Posterior cingulate gyrus (tissue), 11 donors: ENCODE measurements around the gene TECR.
"Not testable (repeated sequence)": the region's sequence is repeated elsewhere in the genome, so short reads cannot be mapped to it uniquely, and the experiment has no call there.

Experiments used
- DNase-seq, 10 donors: peaks; one replicate each; pipeline versions ENCODE4 v3.0.0 to v3.0.0-alpha.2; 2020 to 2021; ENCODE audit warnings: mixed read lengths in 3 of 10
- intact Hi-C: fragments of 100-400 bp; cut with DNase I; formaldehyde crosslinking; loops from one replicate; pipeline ENCODE4 v1.15.1; 2023

TECR gene

DNA sequence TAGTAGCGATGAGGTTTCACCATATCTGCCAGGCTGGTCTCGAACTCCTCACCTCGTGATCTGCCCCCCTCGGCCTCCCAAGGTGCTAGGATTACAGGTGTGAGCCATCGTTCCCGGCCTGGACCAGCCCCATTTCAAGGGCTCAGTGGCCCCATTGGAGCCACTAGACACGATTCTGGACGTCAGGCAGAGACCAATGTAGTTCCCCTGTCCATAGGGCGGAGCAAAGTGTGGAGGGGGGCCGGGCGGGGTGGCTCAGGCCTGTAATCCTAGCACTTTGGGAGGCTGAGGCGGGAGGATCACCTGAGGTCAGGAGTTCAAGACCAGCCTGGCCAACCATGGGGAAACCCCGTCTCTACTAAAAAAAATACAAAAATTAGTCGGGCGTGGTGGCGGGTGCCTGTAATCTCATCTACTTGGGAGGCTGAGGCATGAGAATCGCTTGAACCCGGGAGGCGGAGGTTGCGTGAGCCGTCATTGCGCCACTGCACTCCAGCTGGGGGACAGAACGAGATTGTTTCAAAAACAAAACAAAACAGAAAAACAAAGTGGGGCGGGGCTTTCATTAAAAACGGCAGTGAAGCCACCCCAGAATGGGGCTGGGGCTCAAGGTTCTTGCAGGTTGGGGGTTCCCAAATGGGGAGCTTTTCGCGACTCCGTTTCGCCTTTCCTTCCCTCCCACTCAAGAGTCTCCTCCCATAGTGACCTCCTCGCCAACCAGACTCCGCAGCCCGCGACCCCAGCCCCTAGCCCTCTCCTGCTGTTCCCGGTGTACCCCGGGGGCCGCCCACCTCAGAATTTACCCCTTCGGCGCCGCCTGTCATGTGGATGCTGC lies 758 bp upstream of the TECR start:
- no peak for DNase-seq
- intact Hi-C loops = no loop called here

GRCh38 chr19:14530005-14530348 lies 583 bp downstream of the TECR start:
- intact Hi-C loops = no loop called here
- peak in 1 of 10 donors; percentile 77 for DNase-seq

DNA sequence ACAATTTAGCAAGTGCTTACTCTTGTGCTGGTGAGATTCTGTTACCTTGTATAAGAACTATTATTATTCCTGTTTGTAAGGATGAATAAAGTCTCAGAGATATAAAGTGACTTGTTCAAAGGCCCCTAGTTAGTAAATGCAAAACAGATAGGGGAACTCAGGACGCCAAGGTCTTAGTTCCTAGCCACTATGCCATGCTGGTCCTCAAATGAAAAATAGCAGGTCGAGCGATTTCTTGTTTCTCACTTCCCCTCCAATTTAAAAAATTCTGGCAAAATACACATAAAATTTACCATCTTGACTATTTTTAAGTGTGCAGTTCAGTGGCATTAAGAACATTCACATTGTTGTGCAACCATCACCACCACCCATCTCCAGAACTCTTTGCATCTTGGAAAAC lies 1.1 kb downstream of the TECR start:
- intact Hi-C loops = no loop called here
- DNase-seq = no peak

- intact Hi-C loops = no loop called here
- DNase-seq = no peak
Measured at GRCh38 chr19:14533450-14533849, 4.1 kb downstream of the TECR start.

- DNase-seq = no peak
Measured at GRCh38 chr19:14536926-14537692, 7.7 kb downstream of the TECR start.

DNA sequence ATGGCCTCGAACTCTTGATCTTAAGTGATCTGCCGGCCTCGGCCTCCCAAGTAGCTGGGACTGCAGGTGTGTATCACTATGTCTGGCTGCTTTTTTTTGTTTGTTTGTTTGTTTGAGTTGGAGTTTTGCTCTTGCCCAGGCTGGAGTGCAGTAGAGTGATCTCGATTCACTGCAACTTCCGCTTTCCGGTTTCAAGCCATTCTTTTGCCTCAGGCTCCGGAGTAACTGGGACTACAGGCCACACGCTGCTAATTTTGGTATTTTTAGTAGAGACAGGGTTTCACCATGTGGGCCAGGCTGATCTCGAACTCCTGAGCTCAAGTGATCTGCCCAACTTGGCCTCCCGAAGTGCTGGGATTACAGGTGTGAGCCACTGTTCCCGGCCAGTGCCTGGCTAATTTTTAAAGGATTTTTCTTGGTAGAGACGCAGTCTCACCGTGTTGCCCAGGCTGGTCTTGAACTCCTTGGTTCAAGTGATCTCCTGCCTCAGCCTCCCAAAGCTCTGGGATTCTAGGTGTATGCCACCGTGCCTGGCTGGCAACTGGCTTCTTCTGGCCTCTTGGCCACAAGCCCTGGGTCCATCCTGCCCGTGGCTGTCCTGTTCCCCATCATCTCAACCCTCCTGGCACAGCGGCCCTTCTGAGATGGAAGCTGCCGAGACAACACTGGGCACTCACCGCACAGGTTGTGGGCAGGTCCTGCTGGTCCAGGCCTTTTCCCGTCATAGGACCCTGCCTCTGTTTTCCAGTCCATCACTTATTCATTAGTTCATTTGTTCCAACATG lies 11.5 kb downstream of the TECR start:
- intact Hi-C loops = no loop called here
- DNase-seq = no peak

More at GRCh38 chr19:14536926-14537692, 7.7 kb downstream of the TECR start:
- intact Hi-C loops = no loop called here

GRCh38 chr19:14541979-14542378 lies 12.6 kb downstream of the TECR start:
- intact Hi-C loops, DNase-seq: not testable (repeated sequence)

DNA sequence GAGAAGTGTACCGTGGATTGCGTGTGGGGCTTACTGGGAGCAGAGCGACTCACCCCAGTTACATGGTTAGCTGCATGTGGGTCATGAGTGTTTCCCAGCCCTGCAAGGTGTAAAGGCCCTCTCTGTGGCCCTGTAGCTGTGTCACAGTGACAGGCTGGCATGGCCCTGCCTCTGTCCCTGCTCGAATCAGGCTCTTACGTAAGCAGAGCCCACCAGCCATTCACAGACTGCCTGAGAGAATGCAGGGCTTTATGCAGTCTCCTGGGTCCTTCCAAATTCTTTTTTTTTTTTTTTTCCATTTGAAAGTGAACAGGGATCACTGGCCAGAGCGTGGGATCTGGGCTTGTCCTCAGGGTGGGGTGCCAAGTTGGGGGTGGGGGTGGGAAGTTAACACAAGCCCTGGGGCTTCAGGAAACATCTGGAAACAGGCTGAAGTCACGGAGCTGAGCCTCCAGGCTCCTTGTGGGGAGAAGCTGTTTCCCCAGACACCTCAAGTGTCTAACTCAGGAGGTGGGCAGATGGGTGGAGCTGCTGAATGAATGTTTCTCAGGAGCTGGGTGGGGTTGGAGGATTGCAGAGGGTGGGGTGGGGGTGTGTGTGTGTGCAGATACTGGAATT lies 13.4 kb downstream of the TECR start:
- no peak for DNase-seq
- intact Hi-C loops = no loop called here

- no peak for DNase-seq
- intact Hi-C loops = no loop called here
Measured at GRCh38 chr19:14544047-14544446, 14.7 kb downstream of the TECR start.

DNA sequence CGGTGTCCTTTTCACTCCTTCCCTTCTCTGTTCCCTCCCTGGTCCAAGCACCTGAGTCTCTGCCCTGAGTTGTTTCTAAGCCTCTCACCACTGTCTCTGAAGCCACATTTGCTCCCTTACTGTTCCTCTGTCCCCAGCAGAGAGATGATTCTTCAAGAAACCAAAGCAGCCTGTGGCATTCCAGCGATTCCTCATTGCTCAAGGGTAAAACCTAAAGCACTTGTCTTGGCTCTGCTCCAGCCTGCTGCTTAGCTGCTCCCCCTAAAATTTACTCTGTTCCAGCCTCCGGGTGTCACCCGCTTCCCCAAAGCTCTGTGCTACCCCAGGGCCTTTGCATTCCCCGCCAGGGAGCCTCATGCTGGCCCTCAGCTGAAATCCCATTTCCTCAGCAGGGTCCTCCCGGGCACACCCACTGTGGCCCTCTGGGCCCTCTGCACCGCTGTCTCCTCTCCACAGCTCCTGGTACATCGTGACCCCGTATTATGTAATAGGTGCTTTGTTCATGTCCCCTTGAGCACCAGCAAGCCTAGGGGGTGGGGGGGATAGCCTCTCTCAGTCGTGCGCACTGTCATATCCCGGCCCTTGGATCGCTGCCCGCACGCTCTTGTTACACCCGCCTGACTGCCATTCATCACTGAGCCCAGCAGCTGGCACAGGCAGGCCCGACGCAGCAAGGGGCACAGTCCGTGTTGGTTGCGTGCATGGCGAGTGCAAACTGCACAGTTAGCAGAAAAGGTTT lies 15.8 kb downstream of the TECR start:
- DNase-seq = peak; percentile 85 to 98 (median 94)
- intact Hi-C loops = no loop called here

DNA sequence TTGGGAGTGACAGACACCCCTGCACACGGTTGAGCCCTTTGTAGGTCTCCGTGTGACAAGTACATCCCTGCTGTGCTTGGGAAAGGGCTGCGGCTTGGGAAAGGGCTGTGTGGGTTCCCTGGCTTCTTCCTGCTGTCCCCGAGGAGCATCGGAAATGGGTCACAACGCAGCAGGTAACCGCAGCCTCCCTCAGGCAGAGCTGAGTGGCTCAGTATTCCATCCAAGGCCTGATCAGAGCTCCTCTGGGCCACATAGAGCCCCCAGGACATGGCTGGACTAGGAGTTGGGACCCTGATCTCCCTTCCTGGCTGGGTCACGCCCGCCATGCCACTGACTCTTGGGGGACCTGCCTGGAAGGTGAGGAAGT lies 16.3 kb downstream of the TECR start:
- DNase-seq = no peak
- intact Hi-C loops = no loop called here

DNA sequence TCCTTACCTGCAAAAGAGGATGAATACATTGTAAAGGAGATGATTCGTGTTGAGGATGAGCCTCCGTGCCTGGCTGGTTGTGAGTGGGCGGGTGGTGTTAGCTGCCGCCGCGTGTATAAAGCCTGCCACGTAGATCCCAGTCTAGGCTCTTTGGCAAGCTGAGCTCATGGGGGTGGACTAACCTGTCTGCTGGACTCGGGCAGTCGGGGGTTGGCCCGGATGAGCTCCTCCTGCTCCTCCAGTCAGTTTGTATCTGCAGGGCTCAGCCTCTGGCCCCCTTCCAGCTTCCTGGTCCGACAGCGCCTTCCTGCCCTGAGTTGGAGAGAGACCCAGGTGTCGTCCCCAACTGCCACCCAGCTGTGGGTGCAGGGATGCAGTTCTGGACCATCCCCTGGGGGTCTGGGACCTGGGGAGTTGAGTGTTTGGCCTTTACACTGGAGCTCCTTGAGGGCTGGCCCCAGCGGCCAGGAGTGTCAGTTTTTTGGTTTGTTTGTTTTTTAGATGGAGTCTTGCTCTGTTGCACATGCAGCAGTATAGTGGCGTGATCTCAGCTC lies 20.9 kb downstream of the TECR start:
- DNase-seq = peak in 3 of 10 donors; percentile 42 to 88 (median 86)
- intact Hi-C loops = no loop called here

- DNase-seq = peak in 5 of 10 donors; percentile 39 to 91 (median 52)
- intact Hi-C loops = not testable (repeated sequence)
Measured at GRCh38 chr19:14551134-14552005, 22.0 kb downstream of the TECR start.

DNA sequence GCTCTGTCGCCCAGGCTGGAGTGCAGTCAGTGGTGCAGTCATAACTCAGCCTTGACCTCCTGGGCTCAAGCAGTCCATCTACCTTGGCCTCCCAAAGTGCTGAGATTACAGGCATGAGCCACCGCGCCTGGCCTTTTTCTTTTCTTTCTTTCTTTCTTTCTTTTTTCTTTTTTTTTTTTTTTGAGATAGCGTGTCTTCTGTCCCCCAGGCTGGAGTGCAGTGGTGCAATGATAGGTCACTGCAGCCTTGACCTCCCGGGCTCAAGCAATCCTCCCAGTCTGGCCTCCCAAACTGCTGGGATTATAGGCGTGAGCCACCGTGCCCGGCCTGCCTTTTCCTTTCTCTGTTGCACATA lies 22.6 kb downstream of the TECR start:
- DNase-seq, intact Hi-C loops: not testable (repeated sequence)

DNA sequence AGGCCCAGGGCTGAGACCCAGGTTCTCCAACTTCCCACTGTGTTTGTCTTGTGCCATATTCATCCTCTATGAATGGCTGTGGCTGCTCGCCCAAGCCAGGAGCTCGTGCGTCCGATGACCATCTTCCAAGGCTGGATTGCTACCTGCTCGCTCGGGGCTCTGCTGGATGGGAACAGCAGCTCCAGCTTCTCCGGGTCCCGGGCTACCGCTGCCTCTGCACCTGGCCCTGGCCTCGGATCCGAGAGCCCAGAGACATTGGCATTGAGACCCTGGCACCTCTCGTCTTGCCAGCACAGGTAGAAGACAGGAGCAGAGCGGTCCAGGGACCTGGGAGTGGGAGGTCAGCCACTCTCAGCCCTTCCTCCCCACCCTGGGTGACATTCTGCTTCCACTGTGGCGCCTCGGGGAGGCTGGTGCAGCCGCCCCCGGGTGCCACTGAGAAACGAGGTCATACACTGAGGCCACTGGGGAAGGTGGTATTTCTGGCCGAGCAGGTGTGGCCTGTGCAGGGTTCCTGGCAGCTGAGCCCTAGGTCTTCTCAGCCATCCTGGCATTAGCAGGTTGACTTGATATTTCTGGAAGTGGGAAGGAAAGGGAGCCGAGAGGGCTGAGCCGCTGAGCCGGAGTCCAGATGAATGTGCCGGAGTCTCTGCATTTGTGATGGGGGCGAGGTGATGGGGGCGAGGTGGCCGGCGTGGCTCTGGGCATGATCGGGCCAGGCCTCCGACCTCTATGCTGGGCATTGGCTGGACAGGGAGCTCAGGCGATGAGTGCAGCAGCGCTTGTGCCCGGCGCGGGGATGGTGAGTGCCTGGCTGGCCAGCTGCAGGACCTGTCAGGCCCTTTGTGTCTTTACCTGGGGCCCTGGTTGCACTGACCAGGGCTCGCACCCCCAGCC lies 23.9 kb downstream of the TECR start:
- intact Hi-C loops = no loop called here

DNA sequence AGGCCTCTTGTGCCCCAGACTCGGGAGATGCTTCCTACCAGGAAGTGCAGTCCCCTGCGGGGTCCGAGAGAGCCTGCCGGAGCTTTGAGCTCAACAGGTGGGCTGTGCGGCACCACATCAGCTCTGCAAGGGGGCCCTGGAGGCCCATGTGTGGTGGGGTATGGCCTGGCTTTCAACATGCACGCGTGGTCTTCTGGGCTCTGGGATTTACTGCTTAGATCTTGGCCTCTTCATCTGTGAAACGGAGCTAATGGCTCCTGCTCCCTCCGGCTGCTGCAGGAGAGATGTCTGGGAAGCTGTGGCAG lies 24.5 kb downstream of the TECR start:
- intact Hi-C loops = no loop called here
- DNase-seq = no peak

More for the DNA sequence above, 23.9 kb downstream of the TECR start:
- DNase-seq = no peak

DNA sequence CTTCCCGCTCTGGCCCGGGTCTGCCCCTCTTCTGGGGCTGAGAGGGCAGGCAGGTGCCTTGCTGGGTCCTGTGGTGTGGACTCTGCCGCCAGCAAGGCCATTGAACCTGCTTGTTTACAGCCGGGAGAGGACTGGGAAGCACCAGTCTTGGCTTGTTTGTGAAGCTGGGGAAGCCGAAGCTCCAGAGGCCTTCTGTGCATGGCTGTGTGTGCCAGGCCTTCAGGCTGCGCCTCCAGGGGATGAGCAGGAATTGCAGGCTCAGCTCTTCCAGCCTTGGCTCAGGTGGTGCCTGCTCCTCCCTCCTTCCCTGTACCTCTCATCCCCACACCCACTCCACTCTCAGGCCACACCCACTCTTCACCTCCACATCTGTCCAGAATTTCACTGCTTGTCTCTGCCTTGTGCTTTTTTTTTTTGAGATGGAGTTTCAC lies 25.0 kb downstream of the TECR start:
- DNase-seq = peak in 3 of 10 donors; percentile 36 to 88 (median 49)
- intact Hi-C loops = no loop called here
